Stimulated activated CD8-positive, alpha-beta memory T cell treated with anti-CD3 and anti-CD28 coated beads, Interleukin-4, amount 100 ng/mL, for 1 hour (primary cell): ENCODE data around the gene VMP1.
"Not testable (repeated sequence)": the region's sequence is repeated elsewhere in the genome, so short reads cannot be mapped to it uniquely, and the experiment has no call there.

Experiments used
- DNase-seq, 2 donors: peaks; one replicate each; pipeline ENCODE4 v3.0.0-alpha.2; 2020; ENCODE audit warnings: low read depth in 2 of 2, low spot score in 1 of 2

The VMP1 gene

DNA sequence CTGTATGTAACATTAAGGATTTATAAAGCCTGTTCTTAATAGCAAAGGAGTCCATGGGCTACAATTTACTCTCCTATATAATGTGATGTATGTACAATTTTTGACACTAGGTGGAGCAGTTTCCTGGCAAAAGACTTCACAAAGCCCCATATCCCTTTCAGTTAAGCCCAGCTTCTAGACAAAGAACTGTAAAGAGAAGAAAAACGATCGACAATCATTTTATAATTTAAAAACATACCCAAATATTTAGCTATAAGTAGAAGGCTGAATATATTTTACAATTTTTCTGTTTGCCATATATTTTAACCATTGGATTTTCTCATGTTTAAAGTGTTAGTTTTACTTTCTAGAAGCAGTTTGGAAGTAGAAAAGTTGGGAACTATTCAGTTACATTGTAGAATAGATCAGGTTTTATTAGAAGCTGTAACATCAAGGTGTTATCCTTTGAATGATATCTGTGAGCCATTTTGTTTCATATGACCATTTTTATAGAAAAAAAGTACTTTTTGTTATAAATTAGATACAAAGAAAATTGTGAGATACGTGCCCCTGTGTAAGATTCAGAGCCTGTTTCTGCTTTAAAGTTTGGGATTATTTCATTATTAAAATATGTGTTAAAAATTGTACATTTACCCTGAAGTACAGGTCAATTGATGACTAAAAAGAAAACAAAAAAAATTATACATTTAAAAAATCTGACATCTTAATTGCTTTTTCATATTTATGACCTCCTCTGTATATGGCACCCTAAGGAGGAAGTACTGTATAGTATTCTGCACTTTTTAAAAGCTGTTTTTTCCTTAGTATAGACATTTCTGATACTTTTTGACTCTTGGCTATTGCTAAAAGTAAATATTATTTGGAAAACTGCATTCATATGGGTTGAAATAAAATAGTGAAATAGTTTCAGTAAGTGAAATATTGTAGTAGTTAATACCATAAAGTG, 46.3 kb downstream of the VMP1 start:
- no peak for DNase-seq

DNA sequence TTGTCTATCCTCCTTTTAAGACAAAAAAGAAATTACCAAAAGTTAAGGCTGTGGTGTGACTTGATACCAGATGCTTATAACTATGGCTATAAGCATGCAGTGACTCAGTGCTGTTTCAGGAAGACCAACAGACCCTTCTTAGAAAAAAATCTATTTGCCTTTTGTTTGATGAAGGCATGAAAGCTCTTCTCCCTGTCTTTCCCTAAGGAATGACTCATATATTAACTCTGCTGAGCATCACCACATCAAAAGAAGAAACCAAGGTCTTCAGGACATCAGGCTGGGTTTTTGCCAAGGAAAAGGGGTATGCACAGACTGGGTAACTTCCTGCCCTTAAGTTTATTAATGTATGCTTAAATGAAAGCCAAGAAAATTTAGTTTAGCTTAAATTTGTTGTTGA, 47.1 kb downstream of the VMP1 start:
- DNase-seq = no peak

DNA sequence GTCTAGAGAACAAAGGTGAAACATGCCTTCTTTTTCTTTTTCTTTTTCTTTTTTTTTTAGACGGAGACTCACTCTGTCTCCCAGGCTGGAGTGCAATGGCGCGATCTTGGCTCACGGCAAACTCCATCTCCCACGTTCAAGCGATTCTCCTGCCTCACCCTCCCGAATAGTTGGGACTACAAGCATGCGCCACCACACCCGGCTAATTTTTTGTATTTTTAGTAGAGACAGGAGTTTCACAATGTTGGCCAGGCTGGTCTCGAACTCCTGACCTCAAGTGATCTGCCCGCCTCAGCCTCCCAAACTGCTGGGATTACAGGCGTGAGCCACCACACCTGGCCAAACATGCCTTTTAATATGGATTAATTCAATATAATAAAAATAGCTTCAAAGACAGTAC, 47.6 kb downstream of the VMP1 start:
- not testable (repeated sequence) for DNase-seq

DNA sequence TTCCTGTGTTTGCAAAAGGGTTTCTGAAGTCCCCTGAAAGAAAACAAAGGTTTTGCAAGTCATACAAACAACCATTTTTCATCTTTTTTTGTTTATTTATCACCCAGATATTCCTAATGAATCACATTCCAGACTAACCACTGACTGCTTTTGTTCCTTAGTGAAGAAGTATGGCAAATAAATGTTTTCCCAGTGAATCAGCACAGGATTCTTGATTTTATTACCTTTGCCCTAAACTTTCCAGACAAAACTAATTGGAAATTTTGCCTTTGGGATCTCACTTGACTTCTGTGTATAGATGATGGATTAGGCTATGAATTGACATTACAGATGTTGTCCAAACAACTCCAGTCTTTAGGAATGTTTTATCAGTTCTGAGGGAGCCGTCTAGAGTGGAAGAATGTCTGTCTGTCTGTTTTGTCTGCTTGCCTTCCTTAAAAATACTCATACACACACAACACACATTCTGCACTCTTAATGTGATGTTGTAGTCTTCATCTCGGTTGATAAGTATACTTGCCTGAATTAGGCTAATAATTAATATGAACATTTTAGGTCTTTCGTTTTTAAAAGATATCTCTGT, 48.9 kb downstream of the VMP1 start:
- no peak for DNase-seq

DNA sequence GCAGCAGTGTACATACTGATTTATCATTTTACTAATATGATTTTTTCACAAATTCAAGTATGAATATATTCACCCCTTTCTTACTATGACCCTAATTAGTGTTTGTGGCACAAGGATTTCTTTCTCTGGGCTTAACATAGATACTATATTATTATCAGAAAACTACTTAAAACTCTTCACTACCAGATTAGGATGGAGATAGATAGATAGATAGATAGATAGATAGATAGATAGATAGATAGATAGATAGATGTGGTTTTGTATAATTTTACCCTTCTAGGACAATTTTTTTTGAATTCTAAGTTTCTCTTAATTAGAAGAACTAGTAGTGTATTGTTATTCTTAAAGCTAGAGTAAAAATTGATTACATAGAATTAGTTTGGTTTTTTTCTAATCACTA, 49.6 kb downstream of the VMP1 start:
- DNase-seq = no peak

DNA sequence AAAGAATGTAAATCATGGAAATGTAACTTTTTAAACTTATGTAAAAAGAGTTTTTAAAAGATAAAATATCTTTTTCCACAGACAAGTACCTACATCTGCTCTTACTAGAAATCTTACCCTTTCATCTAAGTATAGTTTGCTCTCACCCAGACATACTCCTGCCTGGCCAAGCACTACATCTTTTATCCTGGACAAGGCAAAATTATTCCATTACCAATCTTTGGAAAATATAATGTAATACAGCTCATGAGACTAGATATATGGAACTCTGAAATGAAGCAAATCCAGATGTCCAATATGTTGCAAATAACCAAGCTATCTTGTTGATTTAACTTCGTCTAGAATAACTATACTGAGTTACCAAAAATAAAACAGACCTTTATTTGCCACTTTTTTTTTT, 50.0 kb downstream of the VMP1 start:
- DNase-seq = no peak

DNA sequence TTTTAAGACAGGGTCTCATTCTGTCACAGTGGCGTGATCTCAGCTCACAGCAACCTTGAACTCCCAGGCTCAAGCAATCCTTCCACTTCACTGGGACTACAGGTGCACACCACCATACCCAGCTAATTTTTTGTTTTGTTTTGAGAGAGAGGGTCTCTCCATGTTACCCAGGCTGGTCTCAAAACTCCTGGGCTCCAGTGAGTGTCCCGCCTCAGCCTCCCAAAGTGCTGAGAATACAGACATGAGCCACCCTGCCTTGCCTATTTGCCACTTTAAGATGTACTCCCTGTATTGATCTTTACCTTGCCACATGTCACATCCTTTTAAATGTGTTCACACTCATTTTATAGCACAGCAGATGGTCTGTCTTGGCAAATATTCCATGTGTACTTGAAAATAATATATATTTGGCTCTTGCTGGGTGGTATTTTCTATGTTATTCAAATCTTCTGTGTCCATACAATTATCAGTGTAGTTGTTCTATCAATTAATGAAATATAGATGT, 50.5 kb downstream of the VMP1 start:
- DNase-seq = no peak

DNA sequence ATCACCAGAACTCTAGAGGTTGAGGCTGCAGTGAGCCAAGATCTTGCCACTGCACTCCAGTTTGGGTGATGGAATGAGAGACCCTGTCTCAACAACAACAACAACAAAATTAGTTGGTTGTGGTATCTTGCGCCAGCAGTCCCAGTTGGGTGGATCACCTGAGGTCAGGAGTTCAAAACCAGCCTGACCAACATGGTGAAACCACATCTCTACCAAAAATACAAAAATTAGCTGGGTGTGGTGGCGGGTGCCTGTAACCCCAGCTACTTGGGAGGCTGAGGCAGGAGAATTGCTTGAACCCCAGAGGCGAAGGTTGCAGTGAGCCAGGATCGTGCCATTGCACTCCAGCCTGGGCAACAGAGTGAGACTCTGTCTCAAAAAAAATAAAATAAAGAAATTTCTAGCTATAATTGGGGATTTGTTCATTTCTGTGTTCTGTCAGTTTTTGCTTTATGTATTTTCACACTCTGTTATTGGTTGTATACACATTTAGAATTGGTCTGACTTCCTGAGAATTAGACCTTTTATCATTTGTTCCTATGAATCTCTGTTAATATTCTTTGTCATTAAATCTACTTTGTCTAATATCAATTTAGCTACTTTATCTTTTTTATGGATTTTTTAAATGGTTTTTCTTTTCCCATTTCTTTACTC, 51.7 kb downstream of the VMP1 start:
- DNase-seq = not testable (repeated sequence)

DNA sequence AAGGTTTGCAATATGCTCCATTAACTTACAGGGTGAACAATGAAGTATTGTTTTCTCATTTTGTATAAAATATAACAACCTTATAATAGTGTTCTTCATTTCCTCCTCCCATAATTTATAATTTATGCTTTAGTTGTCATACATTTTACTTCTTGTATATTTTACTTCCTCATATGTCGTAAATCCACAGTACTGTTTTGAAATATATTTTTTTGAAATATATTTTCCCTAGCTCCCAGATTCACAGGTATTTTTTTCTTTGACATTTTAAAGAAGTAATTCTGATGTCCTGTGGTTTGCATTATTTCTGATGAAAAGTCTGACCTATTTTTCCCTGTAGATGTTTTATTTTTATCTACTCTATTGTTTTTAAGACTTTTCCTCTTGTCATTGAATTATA, 52.7 kb downstream of the VMP1 start:
- DNase-seq = no peak

DNA sequence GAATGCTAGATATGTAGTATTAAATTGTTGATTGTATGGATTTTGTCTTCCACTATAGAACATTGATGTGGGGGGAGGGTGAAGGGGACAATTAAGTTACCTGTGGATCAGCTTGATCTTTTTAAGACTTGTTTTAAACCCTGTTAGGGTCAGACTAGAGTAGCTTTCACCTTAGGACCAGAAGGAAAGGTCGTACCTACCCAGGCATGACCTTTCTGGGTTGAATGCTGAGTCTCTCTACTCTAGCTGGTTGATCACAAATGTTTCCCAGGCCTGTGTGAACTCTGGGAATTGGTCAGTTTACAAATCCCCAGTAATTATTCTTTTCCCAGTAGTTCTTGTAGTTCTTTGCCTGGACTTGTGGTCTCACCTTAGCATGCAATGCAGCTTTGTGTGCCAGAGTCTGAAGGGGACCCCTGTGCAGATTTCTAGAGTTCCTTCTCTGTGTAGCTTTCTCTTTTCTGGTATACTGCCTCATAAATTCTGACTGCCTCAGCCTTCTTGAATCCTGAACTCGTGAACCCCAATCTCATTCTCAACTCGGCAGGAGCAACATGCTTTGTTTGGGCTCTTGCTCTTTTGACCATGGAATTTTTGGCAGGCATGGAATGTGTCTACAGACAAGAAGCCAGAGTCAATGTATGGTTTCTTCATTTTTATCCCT, 54.1 kb downstream of the VMP1 start:
- DNase-seq = no peak

DNA sequence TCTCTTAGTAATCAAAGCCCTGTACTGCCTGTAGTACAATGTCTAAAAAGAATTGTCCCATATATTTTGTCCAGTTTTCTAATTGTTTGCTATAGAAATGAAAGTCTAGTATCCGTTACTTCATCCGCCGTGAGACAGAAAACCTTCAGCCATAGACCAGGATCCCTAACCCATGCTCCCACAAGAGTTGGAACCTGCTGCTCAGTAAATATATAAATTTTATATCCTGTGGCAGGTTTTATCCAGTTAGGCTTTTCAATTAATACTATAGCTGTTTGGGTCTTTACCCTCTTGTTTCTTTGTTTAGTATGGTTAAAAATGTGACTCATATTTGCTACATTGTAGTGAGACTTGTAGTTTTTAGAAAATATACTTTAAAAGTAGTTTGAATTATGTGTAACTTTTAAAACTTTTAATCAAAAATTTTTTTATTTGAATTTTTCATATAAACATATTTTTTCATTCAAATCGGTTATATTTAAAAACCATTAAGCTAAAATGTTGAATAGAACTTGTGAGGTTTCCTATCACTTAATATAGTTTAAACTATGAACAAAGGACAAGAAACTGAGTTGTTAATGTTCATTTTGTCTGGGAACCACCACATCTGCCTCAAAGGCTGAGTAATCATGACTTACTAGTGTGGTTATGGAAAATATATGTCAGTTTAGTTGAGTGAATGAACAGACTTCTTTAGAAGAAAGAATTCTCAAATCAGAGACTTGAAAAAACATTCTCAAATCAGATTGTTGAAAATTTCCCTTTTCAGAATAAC, 54.8 kb downstream of the VMP1 start:
- DNase-seq = no peak

DNA sequence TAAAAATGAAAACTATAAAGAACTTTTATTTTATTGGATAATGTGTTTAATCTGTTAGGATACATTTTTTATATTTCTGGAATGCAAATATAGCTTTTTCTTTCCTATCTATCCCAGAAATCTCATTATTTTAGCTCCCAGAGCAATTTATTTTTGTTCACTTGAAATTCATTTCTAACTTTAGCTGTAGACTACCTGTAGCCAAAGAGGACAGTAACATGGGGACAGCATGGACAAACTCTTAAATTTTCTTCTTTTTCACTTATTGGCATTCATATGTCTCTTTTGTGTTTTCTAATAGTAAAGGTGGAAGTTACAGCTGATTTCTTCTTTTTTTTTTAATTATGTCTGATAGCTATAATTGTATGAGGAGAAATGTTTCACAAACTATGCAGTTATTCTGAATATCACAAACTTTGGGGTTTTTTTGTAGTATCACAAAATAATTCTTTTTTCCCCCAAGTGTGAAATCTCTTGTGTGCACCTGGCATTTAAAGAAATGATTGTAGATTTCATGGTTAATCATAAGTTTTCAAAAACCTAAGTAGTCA, 55.4 kb downstream of the VMP1 start:
- DNase-seq = no peak

DNA sequence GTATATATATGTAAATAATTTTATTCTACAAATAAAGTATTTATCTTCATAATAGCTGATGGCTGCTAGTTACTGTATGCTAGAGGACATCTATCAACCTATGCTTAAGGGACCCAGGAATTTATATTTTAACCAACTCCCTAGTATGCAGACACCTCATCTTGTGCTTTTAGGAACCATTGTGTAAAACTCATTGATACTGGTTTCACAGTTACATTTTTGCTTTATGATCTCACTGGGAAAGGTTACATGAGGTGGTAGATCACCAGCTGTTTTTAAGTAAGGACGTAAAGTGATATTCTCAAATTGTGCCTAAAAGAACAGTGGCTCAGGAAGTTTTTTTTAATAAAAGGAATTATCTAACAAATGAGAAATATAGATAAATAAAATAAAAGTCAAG, 56.4 kb downstream of the VMP1 start:
- no peak for DNase-seq

DNA sequence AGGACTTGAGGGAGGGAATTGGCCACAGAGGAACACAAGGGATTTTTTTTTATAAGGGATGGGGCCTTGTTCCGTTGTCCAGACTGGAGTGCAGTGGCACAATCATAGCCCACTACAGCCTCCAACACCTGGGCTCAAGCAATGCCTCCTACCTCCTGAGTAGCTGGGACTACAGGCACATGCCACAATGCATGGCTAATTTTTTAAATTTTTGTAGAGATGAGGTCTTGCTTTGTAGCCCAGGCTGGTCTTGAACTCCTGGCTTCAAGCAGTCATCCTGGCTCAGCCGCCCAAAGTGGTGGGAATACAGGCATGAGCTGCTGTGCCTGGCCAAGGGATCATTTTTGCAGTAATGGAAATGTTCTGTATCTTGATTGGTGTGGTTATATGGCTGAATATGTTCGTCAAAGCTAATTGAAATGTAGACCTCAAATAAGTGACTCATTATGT, 56.9 kb downstream of the VMP1 start:
- no peak for DNase-seq

DNA sequence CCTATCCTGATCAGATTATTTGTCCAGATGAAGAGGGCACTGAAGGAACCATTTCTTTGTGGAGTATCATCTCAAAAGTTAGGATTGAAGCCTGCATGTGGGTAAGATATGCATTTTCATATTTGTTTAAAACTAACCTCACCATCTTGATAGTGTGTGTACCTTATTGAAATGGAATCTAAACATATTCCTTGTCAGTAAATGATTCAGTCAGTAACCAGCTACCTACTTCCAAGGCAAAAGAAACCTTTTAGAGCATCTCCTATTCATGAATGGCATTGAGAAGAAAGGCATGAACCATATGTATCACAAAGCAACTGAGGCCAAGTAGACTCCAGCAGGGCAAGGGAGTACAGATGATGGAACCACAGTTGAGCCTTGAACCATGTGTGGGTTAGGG, 57.6 kb downstream of the VMP1 start:
- no peak for DNase-seq

DNA sequence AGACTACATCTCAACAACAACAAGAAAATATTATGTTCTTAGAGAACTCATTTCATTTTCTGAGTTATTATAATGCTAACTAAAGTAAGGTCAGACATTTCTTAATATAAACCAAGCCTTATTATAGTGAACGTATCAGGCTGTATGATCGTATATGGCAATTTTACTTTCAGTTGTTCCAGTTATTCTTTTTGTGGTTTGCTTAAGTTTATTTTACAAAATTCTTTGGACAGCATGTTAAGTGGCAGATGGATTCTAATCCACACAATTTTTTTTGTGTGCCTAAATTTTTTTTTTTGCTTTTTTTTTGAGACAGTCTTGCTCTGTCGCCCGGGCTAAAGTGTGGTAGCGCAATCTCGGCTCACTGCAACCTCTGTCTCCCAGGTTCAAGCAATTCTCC, 59.0 kb downstream of the VMP1 start:
- no peak for DNase-seq

DNA sequence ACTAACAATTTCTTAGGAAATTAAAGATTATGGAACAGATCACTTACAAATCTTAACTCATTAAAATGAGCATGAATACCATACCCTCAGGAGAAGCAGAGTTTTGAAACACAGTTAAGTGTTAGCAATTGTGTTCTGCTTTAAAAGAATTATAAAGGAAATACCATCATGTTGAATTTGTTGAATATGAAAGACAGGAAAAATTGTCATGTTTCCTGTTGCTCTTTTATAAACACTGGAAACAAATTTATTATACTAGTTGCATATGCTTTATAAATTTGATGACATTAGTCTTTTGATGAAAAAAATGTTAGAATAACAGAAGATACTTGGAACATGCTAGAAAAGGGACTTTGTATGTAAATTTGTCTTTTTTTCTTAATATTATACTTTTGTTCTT, 59.7 kb downstream of the VMP1 start:
- DNase-seq = no peak

DNA sequence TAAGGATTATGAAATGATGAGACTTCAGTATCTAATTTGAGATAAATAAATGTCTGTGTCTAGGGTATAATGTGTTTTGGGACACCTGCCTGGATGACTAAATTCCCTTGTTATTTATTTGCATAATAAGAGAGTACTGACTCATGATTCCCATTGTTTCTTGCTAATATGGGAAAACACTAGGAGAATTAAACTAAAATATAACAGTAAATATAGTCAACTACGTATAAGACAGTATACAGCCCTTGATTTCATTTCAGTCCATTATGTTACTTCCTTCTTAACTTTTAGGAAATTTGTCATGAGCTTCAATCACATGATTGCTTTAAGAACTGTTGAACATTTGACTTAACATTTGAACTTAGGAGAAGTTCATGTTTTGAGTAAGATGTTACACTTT, 62.4 kb downstream of the VMP1 start:
- no peak for DNase-seq

DNA sequence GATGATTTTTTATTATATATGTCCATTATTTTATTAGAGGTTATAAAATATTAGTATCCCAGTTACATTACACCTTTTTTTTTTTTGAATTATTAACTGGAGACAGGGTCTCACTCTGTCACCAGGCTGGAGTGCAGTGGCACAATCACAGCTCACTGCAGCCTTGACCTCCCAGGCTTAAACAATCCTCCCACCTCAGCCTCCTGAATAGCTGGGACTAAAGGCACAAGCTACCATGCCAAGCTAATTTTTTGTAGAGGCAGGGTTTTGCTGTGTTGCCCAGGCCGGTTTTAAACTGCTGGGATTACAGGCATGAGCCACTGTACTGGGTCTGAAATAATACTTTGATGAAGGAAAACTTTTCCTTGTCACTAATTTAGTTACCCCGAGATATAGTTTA, 63.6 kb downstream of the VMP1 start:
- DNase-seq = no peak

DNA sequence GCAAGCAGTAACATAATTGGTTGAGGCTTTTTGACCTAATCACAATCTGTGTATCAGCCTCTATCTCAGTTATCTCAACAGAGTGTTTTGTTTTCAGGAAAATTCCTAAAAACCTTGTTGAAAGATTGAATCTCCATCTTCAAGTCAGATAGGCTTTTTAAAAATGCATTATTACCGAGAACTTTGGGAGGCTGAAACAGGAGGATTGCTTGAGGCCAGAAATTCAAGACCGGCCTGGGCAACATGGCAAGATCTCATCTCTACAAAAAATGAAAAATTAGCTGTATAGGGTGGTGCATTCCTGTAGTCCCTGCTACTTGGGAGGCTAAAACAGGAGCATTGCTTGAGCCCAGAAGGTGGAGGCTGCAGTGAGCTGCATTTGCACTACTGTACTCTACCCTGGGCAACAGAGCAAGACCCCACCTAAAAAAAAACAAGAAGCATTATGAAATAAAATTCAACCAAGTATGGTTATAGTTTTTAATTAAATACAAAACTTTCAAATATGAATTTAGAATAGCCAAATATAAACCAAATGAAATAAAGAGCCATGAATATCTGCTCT, 68.4 kb downstream of the VMP1 start:
- DNase-seq = no peak
